Activated T-cell treated with anti-CD3 and anti-CD28 coated beads, Interleukin-2, amount 50 U/mL, for 72 hours (primary cell): ENCODE results near the gene KRT5. TPM values are rescaled to one million over a fixed set of nuclear protein-coding genes. Genes with fewer than 3 reads are reported as not detected.

Source experiments
- ATAC-seq, 2 donors: fragments of 150-1000 bp; cut with Tn5 transposase; replicated peaks in 1 of 2; 2 replicates each; pipeline ENCODE4 v1.10.0; 2021; ENCODE audit warnings: moderate library complexity in 2 of 2, mild to moderate bottlenecking in 1 of 2
- DNase-seq, 2 donors: peaks; one replicate each; pipeline ENCODE4 v3.0.0; 2021 to 2022; ENCODE audit warnings: mixed read lengths in 1 of 2
- H3K27ac Mint-ChIP-seq: one replicate; pipeline ENCODE4 v1.8.0; 2022; ENCODE audit warnings: mild to moderate bottlenecking, moderate library complexity, mixed read lengths
- H3K27me3 Mint-ChIP-seq: one replicate; pipeline ENCODE4 v1.8.0; 2022; ENCODE audit warnings: low read depth, mixed read lengths
- H3K36me3 Mint-ChIP-seq, 2 donors: one replicate each; pipeline ENCODE4 v1.8.0; 2022; ENCODE audit warnings: mixed read lengths in 2 of 2, mild to moderate bottlenecking in 1 of 2; ENCODE audit not compliant: insufficient read depth in 2 of 2
- H3K4me1 Mint-ChIP-seq: one replicate; pipeline ENCODE4 v1.8.0; 2022; ENCODE audit warnings: low read depth, mixed read lengths
- H3K4me3 Mint-ChIP-seq, 2 donors: one replicate each; pipeline ENCODE4 v1.8.0; 2022; ENCODE audit warnings: mild to moderate bottlenecking in 2 of 2, mixed read lengths in 2 of 2, moderate library complexity in 2 of 2
- H3K9me3 Mint-ChIP-seq, 2 donors: one replicate each; pipeline ENCODE4 v1.8.0; 2022; ENCODE audit warnings: mixed read lengths in 2 of 2
- total RNA-seq, 2 donors: library from RNA; stranded (reverse); gene quantifications; one replicate each; pipeline ENCODE4 v1.2.3, GENCODE V29; 2022

Gene KRT5
- total RNA-seq: not detected

- Mint-ChIP-seq H3K27me3 (no peaks in the 10 kb centered on the region), H3K4me1 (no peaks in the 10 kb centered on the region), H3K4me3 (no peak within 1 kb of the TSS), H3K36me3 (no peaks in the 10 kb centered on the region), H3K9me3 (no peaks in the 10 kb centered on the region), H3K27ac (no peak within 1 kb of the TSS)
- DNase-seq: no peak
- no peak for ATAC-seq
Observed at GRCh38 chr12:52519826-52520662, at the start of gene KRT5. Gene KRT5 (minus strand): TSS chr12:52520394. CDS start chr12:52520296, 98 bp downstream.

DNA sequence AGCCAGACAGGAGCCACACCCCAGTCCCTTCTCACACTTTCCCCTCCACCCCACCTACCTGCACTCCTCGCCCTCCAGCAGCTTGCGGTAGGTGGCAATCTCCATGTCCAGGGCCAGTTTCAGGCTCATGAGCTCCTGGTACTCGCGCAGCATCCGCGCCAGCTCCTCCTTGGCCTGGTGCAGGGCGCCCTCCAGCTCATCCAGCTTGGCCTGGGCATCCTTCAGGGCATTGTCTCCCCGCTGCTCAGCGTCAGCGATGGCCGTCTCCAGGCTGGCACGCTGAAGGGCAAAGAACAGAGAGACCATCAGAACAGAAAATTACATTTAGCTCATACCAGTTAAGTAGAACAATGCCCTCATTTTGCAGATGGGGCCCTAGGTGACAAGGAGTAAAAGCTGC lies 47.9 kb upstream of the KRT5 start:
- peaks cover 21% of the 10 kb centered on the region for H3K27me3 Mint-ChIP-seq
- H3K27ac Mint-ChIP-seq: no peak overlapping the region
- H3K4me1 Mint-ChIP-seq: peaks cover 4% of the 10 kb centered on the region
- DNase-seq (no peak), ATAC-seq (no peak)
- no peak overlapping the region for H3K4me3 Mint-ChIP-seq
- H3K9me3 Mint-ChIP-seq: no peaks in the 10 kb centered on the region
- H3K36me3 Mint-ChIP-seq: no peaks in the 10 kb centered on the region

DNA sequence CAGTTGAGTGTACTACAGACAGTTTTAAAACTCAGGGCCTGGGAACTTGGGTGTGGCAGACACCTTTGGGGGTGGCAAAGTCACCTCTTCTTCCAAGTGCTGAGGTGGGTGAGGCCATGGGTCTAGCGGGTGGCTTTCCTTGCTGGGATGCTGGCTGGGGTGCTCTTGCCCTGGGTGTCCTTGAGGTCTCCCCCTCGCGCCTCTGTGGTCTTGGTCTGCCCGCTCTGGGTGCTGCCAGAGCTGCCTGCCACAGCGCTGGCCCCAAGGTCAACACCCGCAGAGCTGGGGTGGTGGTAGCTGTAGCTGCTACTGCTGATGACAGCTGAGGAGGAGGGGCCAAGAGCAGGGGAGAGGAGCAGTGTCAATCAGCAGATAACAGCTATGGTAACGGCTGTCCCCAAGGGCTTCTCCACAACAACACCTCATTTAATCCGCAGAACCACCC lies 46.7 kb upstream of the KRT5 start:
- peaks cover 21% of the 10 kb centered on the region for H3K27me3 Mint-ChIP-seq
- H3K36me3 Mint-ChIP-seq: no peaks in the 10 kb centered on the region
- H3K4me3 Mint-ChIP-seq: no peak overlapping the region
- peak in 1 of 2 donors; percentile 59 for ATAC-seq
- no peak overlapping the region for H3K27ac Mint-ChIP-seq
- no peaks in the 10 kb centered on the region for H3K9me3 Mint-ChIP-seq
- DNase-seq: peak in 1 of 2 donors; percentile 6
- H3K4me1 Mint-ChIP-seq: no peaks in the 10 kb centered on the region

DNA sequence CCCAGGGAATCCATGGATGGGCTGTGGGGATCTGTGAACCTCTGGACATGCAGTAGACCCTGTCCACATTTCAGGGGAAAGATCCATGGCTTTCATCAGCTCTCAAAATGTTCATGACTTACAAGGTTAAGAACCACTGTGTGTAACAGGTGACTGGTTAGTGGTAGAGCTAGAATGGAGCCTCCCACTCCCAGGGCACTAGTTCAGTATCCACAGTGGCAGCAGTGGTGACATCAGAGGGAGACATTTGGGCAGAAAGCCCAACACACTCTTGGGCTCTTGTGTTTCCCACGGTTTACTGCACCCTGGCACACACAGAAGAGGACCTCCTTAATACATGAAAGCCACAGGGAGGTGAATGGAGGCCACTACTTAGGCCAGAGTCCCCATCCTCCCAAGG lies 44.4 kb upstream of the KRT5 start:
- DNase-seq: no peak
- no peak overlapping the region for H3K4me3 Mint-ChIP-seq
- ATAC-seq: no peak
- no peaks in the 10 kb centered on the region for H3K9me3 Mint-ChIP-seq
- no peak overlapping the region for H3K27ac Mint-ChIP-seq
- H3K36me3 Mint-ChIP-seq: no peaks in the 10 kb centered on the region
- peaks cover 21% of the 10 kb centered on the region for H3K27me3 Mint-ChIP-seq
- no peaks in the 10 kb centered on the region for H3K4me1 Mint-ChIP-seq

DNA sequence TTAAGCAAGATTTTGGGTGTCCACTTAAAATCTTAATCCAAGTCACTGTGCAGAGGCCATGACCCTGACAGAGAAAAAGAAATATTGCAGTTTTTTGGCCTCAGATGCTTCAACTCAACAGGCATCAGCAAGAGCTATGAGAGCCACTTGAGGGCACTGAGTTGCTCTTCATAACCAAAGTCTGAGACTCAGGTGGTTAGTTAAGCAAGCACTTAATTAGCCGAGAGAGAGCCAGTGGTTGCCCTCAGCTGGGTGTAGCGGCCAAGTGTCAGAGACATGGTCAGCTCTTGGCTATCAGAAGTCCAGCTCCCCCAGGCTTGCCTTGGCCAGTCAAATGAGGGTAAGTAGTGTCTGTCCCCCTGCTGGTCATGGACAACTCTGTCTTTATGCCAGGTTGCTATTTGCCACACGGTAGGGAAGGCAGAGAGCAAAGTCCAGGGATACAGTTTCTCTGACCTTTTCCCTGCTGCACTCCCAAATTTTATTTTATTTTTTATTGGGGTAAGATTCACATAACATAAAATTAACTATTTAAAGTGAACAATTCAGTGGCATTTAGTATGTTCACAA lies 41.8 kb upstream of the KRT5 start:
- Mint-ChIP-seq H3K27ac (no peak overlapping the region), H3K27me3 (peaks cover 13% of the 10 kb centered on the region)

GRCh38 chr12:52559979-52560378 lies 39.8 kb upstream of the KRT5 start:
- Mint-ChIP-seq H3K4me3 (no peak overlapping the region), H3K4me1 (no peaks in the 10 kb centered on the region), H3K27me3 (peaks cover 13% of the 10 kb centered on the region), H3K27ac (no peak overlapping the region), H3K36me3 (no peaks in the 10 kb centered on the region), H3K9me3 (no peaks in the 10 kb centered on the region)
- no peak for ATAC-seq
- DNase-seq: no peak

More for the DNA sequence above, 41.8 kb upstream of the KRT5 start:
- no peaks in the 10 kb centered on the region for H3K36me3 Mint-ChIP-seq
- DNase-seq: no peak
- no peaks in the 10 kb centered on the region for H3K4me1 Mint-ChIP-seq
- ATAC-seq: no peak
- no peaks in the 10 kb centered on the region for H3K9me3 Mint-ChIP-seq
- no peak overlapping the region for H3K4me3 Mint-ChIP-seq

GRCh38 chr12:52558781-52559445 lies 38.7 kb upstream of the KRT5 start:
- DNase-seq: no peak
- peaks cover 8% of the 10 kb centered on the region for H3K27me3 Mint-ChIP-seq
- no peak overlapping the region for H3K27ac Mint-ChIP-seq
- H3K4me3 Mint-ChIP-seq: no peak overlapping the region
- H3K36me3 Mint-ChIP-seq: no peaks in the 10 kb centered on the region
- ATAC-seq: no peak
- H3K4me1 Mint-ChIP-seq: no peaks in the 10 kb centered on the region
- no peaks in the 10 kb centered on the region for H3K9me3 Mint-ChIP-seq

- no peaks in the 10 kb centered on the region for H3K4me1 Mint-ChIP-seq
- H3K4me3 Mint-ChIP-seq: no peak overlapping the region
- H3K27ac Mint-ChIP-seq: no peak overlapping the region
- ATAC-seq (no peak), DNase-seq (no peak)
- H3K27me3 Mint-ChIP-seq: no peaks in the 10 kb centered on the region
- no peaks in the 10 kb centered on the region for H3K36me3 Mint-ChIP-seq
- no peaks in the 10 kb centered on the region for H3K9me3 Mint-ChIP-seq
Observed at GRCh38 chr12:52557476-52557875, 37.3 kb upstream of the KRT5 start.

- H3K9me3 Mint-ChIP-seq: no peaks in the 10 kb centered on the region
- no peaks in the 10 kb centered on the region for H3K4me1 Mint-ChIP-seq
- H3K27ac Mint-ChIP-seq: no peak overlapping the region
Observed at GRCh38 chr12:52555577-52555976, 35.4 kb upstream of the KRT5 start.

DNA sequence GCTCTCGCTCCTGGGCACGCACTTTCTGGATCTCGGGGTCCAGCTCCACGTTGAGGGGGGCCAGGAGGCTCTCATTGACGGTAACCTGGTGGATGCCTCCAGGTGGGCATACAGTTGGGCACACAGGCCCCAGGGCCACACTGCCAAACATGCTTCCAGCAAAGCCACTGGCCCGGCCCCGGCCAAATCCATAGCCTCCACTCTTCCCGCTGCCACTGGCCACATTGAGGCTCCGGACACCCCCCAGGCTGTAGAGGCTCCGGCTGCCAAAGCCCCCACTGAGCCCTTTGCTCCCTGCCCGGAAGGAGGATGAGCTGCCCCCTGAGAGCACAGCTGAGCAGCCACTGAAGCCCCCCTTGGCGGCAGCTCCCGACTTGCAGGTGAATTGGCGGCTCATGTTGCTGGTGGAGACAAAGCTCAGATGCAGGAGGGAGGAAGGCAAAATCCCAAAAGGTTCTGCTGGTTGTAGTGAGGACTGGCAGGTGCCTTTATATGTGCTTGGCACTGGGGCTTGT lies 32.5 kb upstream of the KRT5 start, which contains the start of gene KRT71:
Gene KRT71, minus strand, starts transcription at position 465 of the 515 bp plus-strand sequence. Its CDS starts 68 bp downstream, at position 397.
- no peak within 1 kb of the TSS for H3K27ac Mint-ChIP-seq
- H3K36me3 Mint-ChIP-seq: no peaks in the 10 kb centered on the region
- no peaks in the 10 kb centered on the region for H3K9me3 Mint-ChIP-seq
- H3K4me3 Mint-ChIP-seq: no peak within 1 kb of the TSS
- DNase-seq: no peak
- no peaks in the 10 kb centered on the region for H3K4me1 Mint-ChIP-seq
- peaks cover 16% of the 10 kb centered on the region for H3K27me3 Mint-ChIP-seq
- no peak for ATAC-seq

More at GRCh38 chr12:52555577-52555976, 35.4 kb upstream of the KRT5 start:
- Mint-ChIP-seq H3K4me3 (no peak overlapping the region), H3K36me3 (no peaks in the 10 kb centered on the region), H3K27me3 (peaks cover 14% of the 10 kb centered on the region)
- DNase-seq: no peak
- no peak for ATAC-seq

DNA sequence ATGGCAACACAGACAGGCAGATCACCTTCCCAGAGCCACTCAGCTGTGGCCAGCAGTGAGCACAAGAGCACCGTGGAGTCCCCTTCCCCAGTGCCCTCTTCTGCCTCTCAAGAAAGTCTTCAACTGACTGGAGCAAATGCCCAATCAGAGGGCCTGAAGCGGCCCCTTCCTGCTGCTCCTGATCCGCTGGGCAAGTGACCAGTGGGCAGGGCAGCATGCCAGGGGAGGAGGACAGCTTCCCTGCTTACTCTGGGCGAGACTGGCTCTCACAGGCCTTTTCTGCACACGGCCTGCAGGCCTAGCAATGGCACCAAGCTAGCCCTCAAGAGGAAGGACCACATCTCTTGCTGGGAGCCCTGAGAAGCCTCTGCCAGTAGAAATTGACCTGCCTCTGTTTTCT lies 31.9 kb upstream of the KRT5 start:
- no peaks in the 10 kb centered on the region for H3K4me1 Mint-ChIP-seq
- H3K9me3 Mint-ChIP-seq: no peaks in the 10 kb centered on the region
- H3K4me3 Mint-ChIP-seq: no peak overlapping the region
- H3K27me3 Mint-ChIP-seq: peaks cover 16% of the 10 kb centered on the region
- no peaks in the 10 kb centered on the region for H3K36me3 Mint-ChIP-seq
- ATAC-seq (no peak), DNase-seq (no peak)
- no peak overlapping the region for H3K27ac Mint-ChIP-seq

- Mint-ChIP-seq H3K4me1 (no peaks in the 10 kb centered on the region), H3K27me3 (peaks cover 16% of the 10 kb centered on the region), H3K36me3 (no peaks in the 10 kb centered on the region), H3K4me3 (no peak overlapping the region), H3K9me3 (no peaks in the 10 kb centered on the region), H3K27ac (no peak overlapping the region)
- no peak for DNase-seq
- ATAC-seq: no peak
Observed at GRCh38 chr12:52551216-52551865, 31.1 kb upstream of the KRT5 start.

DNA sequence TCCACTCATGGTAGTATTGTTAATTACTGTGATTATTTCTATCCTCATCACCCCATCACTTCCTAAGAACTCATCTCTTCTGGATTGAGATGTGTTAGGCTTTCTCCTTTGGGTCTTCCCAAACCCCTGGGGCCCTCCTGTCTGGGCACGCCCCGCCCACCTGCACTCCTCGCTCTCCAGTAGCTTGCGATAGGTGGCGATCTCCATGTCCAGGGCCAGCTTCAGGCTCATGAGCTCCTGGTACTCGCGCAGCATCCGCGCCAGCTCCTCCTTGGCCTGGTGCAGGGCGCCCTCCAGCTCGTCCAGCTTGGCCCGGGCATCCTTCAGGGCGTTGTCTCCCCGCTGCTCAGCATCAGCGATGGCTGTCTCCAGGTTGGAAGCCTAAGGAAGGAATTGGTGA lies 25.9 kb upstream of the KRT5 start:
- ATAC-seq (no peak), DNase-seq (no peak)
- Mint-ChIP-seq H3K36me3 (no peaks in the 10 kb centered on the region), H3K27me3 (peaks cover 6% of the 10 kb centered on the region), H3K9me3 (no peaks in the 10 kb centered on the region), H3K27ac (no peak overlapping the region), H3K4me1 (peaks cover 7% of the 10 kb centered on the region), H3K4me3 (no peak overlapping the region)
